Heart left ventricle (tissue), 16 donors: ENCODE measurements around the gene ANKRD28. TPM values are rescaled to one million over a fixed set of nuclear protein-coding genes. Genes with fewer than 3 reads are reported as not detected.

Source experiments
- ATAC-seq, 4 donors: fragments of 200-7000 bp; cut with Tn5 transposase; one replicate each; pipeline ENCODE4 v1.9.1; 2020 to 2022; ENCODE audit warnings: moderate library complexity in 4 of 4, mild to moderate bottlenecking in 3 of 4, moderate number of reproducible peaks in 1 of 4
- DNase-seq, 5 donors: peaks; one replicate each; pipeline ENCODE4 v3.0.0-alpha.2; 2020
- H3K27ac ChIP-seq, 12 donors: fragments of 200-600 bp; sonication (generic) in 4 of 12; one replicate each; pipeline versions ENCODE4 v1.5.0 to v1.8.0; 2016 to 2022; ENCODE audit warnings: mild to moderate bottlenecking in 2 of 12
- H3K27me3 ChIP-seq, 9 donors: fragments of 200-600 bp; sonication (generic) in 2 of 9; one replicate each; pipeline versions ENCODE4 v1.5.1 to v1.8.0; 2016 to 2022; ENCODE audit warnings: mild to moderate bottlenecking in 3 of 9
- H3K36me3 ChIP-seq, 9 donors: fragments of 200-600 bp; sonication (generic) in 2 of 9; one replicate each; pipeline versions ENCODE4 v1.5.0 to v1.8.0; 2018 to 2022; ENCODE audit warnings: mild to moderate bottlenecking in 2 of 9
- H3K4me1 ChIP-seq, 12 donors: fragments of 200-600 bp; sonication (generic) in 4 of 12; one replicate each; pipeline versions ENCODE4 v1.5.0 to v1.8.0; 2016 to 2022; ENCODE audit warnings: mild to moderate bottlenecking in 3 of 12
- H3K4me3 ChIP-seq, 12 donors: fragments of 200-600 bp; sonication (generic) in 4 of 12; one replicate each; pipeline versions ENCODE4 v1.5.0 to v1.8.0; 2017 to 2022; ENCODE audit warnings: mild to moderate bottlenecking in 9 of 12, moderate library complexity in 4 of 12
- H3K9me3 ChIP-seq, 12 donors: fragments of 200-600 bp; sonication (generic) in 4 of 12; one replicate each; pipeline versions ENCODE4 v1.5.0 to v1.8.0; 2016 to 2022; ENCODE audit warnings: mild to moderate bottlenecking in 1 of 12
- POLR2A ChIP-seq, 2 donors: fragments of 450-650 bp; IDR thresholded peaks; one replicate each; pipeline ENCODE4 v1.6.1; 2017; ENCODE audit warnings: antibody characterized with exemption in 2 of 2, mild to moderate bottlenecking in 2 of 2, moderate library complexity in 2 of 2
- WGBS, 4 donors: extraction: QIAGEN DNeasy Blood & Tissue Kit in 2 of 4; methylation state at CpG; one replicate each; pipeline versions ENCODE4 v1.1.5 to v1.1.7; 2013 to 2018; 5-methylcytosine and 5-hydroxymethylcytosine counted together
- intact Hi-C, 10 donors: fragments of 100-400 bp; cut with DNase I; formaldehyde crosslinking; loops; one replicate each; pipeline versions ENCODE4 v1.11.1 to v1.14.2; 2022
- polyA plus RNA-seq, 2 donors: library from polyadenylated mRNA; stranded (reverse); fragments of 200-250 nt; gene quantifications; one replicate each; pipeline ENCODE4 v1.2.3, GENCODE V29; 2013
- total RNA-seq, 9 donors: library from RNA; depleted of rRNA in 2 of 9; stranded (reverse); fragments of >200 nt in 2 of 9; fragmentation: NEBNext Ultra II Directional in 3 of 9; extraction: Animal tissue kit (Norgen Biotek cat#: 25700) in 3 of 9; gene quantifications; one replicate each; pipeline versions ENCODE4 v1.1.0 to v1.2.4, GENCODE V29; 2016 to 2023
- TF ChIP-seq, protein P1 (sequence below), 12 donors: fragments of 200-600 bp; sonication (generic) in 4 of 12; IDR thresholded peaks; one replicate each; pipeline versions ENCODE4 v1.5.0 to v1.8.0; 2018 to 2022; ENCODE audit warnings: antibody characterized with exemption in 12 of 12, mild to moderate bottlenecking in 5 of 12
- donor health status: ischemic (EF 13 %, LVEDD 7.1; RV severe dilation, severe dysfunction).
- donor health status: healthy with polysubstance abuse.
- donor health status: DM: no; HTN: yes; CAD: no.
- donor health status: DM: no; HTN: no; CAD: no.
- donor health status: ischemic (EF 25% LVEDD 6.9; RV normal size, moderate dysfunction).
- donor health status: ischemic (EF 25% LVEDD 5.7; RV mildly dilated, moderate dysfunction).
- donor health status: healthy.
- donor health status: DM: yes; HTN: yes; CAD: no.
- donor health status: ischemic (EF 35%, LVEDD 5.7; RV mildly dilated, moderate dysfunction).
- donor health status: nonischemic (EF 11% LVEDD 7.7; RV severe dilation, severe dysfunction).
- donor health status: DM: yes; HTN: yes; CAD: no.
- donor health status: PGD.
- donor health status: ischemic (EF 29% LVEDD 5.4; RV normal size, mild dysfunction).
- donor health status: nonischemic (EF 23%, LVEDD 6.1; RV moderate dilation, normal function).

Gene ANKRD28
- total and polyA plus RNA-seq, 11 donors = 4.9 to 32.1 (median 24.3) TPM

DNA sequence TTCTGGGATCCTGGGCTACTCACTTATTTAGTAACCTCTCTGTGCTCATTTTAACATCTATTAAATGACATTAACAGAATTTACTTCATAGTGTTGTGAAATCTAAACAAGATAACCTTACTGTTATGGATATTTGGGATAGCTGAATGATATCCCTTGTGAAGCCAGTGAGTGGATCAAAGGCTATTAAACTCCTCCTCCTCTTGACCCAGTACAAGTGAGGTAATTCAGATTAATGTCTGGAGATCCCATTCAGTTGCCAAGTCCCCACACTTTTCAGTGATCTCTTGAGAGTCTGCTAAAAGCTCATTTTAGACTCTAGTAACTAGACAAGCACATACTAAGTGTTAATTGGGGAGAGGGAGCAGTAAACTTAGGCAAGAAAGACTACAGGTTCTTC, 2.5 kb upstream of the ANKRD28 start:
- no peaks in the 10 kb centered on the region for H3K9me3 ChIP-seq
- peak overlapping the region in 2 of 12 donors; percentile 29 to 33 for H3K27ac ChIP-seq
- peak in 3 of 4 donors; percentile 15 to 45 (median 35) for ATAC-seq
- no peak overlapping the region for H3K4me3 ChIP-seq
- H3K27me3 ChIP-seq = no peaks in the 10 kb centered on the region
- DNase-seq = no peak
- H3K4me1 ChIP-seq = peaks cover 0 to 69% (median 18%) of the 10 kb centered on the region in 12 donors
- intact Hi-C loops = no loop called here
- no peaks in the 10 kb centered on the region for H3K36me3 ChIP-seq
- no peak for TF ChIP-seq POLR2A (IDR thresholded peaks at IDR 0.05)
- TF ChIP-seq, protein P1, sequence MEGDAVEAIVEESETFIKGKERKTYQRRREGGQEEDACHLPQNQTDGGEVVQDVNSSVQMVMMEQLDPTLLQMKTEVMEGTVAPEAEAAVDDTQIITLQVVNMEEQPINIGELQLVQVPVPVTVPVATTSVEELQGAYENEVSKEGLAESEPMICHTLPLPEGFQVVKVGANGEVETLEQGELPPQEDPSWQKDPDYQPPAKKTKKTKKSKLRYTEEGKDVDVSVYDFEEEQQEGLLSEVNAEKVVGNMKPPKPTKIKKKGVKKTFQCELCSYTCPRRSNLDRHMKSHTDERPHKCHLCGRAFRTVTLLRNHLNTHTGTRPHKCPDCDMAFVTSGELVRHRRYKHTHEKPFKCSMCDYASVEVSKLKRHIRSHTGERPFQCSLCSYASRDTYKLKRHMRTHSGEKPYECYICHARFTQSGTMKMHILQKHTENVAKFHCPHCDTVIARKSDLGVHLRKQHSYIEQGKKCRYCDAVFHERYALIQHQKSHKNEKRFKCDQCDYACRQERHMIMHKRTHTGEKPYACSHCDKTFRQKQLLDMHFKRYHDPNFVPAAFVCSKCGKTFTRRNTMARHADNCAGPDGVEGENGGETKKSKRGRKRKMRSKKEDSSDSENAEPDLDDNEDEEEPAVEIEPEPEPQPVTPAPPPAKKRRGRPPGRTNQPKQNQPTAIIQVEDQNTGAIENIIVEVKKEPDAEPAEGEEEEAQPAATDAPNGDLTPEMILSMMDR (IDR thresholded peaks at IDR 0.05) = no peak

DNA sequence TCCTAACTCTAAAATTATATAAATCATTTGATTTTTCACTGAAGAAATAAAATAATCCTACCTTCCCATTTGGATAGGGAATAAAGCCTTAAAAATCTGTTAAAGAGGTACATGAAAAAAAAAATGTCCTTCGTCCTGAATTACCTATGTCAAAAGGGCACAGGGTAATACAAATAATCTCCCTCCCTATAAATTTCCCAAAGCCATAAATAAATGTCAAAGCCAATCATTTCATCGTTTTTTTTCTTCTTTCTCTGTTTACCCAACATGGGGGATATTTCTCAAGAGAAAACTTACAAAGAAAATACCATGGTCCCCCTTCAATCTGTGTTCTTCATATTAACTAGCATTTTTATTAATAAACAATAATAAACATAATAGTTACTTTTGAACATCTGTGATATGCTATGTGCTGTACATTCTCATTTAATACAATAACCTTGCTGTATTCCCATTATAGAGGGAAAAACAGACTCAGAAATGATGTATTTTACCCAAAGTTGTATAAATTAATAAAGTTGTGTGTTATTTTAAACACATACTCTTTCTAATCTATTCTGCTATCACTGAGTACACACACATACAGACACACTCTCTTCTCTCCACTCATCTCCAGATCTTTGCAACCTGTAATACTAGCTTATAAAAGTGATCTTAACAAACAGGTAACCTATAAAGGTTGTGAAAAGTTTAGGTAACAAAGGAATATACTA, 910 bp upstream of the ANKRD28 start:
- peaks cover 0 to 2% (median 0%) of the 10 kb centered on the region in 9 donors for H3K36me3 ChIP-seq
- H3K27ac ChIP-seq = peak overlapping the region in 3 of 12 donors; percentile 53 to 89 (median 69)
- 76 to 86% (median 81%) methylated on average over 2 of the region's 2 CpGs for WGBS, 4 donors
- peak overlapping the region in 2 of 12 donors; percentile 50 to 51 for H3K4me3 ChIP-seq
- ATAC-seq = no peak
- intact Hi-C loops = no loop called here
- no peak for DNase-seq
- H3K9me3 ChIP-seq = no peaks in the 10 kb centered on the region
- TF ChIP-seq, protein P1 (IDR thresholded peaks at IDR 0.05) = no peak
- TF ChIP-seq POLR2A (IDR thresholded peaks at IDR 0.05) = no peak
- H3K4me1 ChIP-seq = peaks cover 0 to 82% (median 15%) of the 10 kb centered on the region in 12 donors
- H3K27me3 ChIP-seq = no peaks in the 10 kb centered on the region

GRCh38 chr3:15796771-15797641, 773 bp downstream of the ANKRD28 start:
- H3K27ac ChIP-seq = peak overlapping the region; percentile 28 to 89 (median 61)
- H3K36me3 ChIP-seq = peaks cover 0 to 2% (median 0%) of the 10 kb centered on the region in 9 donors
- H3K4me1 ChIP-seq = peaks cover 0 to 86% (median 15%) of the 10 kb centered on the region in 12 donors
- ATAC-seq = peak in 3 of 4 donors; percentile 37 to 41 (median 39)
- TF ChIP-seq, protein P1 (IDR thresholded peaks at IDR 0.05) = no peak
- TF ChIP-seq POLR2A (IDR thresholded peaks at IDR 0.05) = no peak
- H3K4me3 ChIP-seq = peak overlapping the region in 11 of 12 donors; percentile 1 to 53 (median 37)
- H3K9me3 ChIP-seq = no peaks in the 10 kb centered on the region
- H3K27me3 ChIP-seq = no peaks in the 10 kb centered on the region
- intact Hi-C loops = no loop called here
- WGBS, 4 donors = 41 to 48% (median 47%) methylated on average over 5 of the region's 5 CpGs
- DNase-seq = no peak

GRCh38 chr3:15796331-15796730, 1.4 kb downstream of the ANKRD28 start:
- ATAC-seq (no peak), DNase-seq (no peak)
- peaks cover 0 to 79% (median 15%) of the 10 kb centered on the region in 12 donors for H3K4me1 ChIP-seq
- peaks cover 0 to 2% (median 0%) of the 10 kb centered on the region in 9 donors for H3K36me3 ChIP-seq
- H3K27me3 ChIP-seq = no peaks in the 10 kb centered on the region
- H3K4me3 ChIP-seq = peak overlapping the region in 9 of 12 donors; percentile 20 to 53 (median 41)
- intact Hi-C loops = no loop called here
- 52 to 73% (median 59%) methylated on average over 2 of the region's 2 CpGs for WGBS, 4 donors
- TF ChIP-seq, protein P1 (IDR thresholded peaks at IDR 0.05) = no peak
- TF ChIP-seq POLR2A (IDR thresholded peaks at IDR 0.05) = no peak
- H3K9me3 ChIP-seq = peaks cover 0 to 1% (median 0%) of the 10 kb centered on the region in 12 donors
- peak overlapping the region in 7 of 12 donors; percentile 53 to 89 (median 69) for H3K27ac ChIP-seq
